ENCODE measurements around the gene ADIRF. TPM values are rescaled to one million over a fixed set of nuclear protein-coding genes. Genes with fewer than 3 reads are reported as not detected.
"Not testable (repeated sequence)": the region's sequence is repeated elsewhere in the genome, so short reads cannot be mapped to it uniquely, and the experiment has no call there.

ADIRF gene
- total and polyA plus RNA-seq, 5 donors, result 69.0 to 215 (median 79.3) TPM

- WGBS, result 27% methylated on average over 30 of the region's 30 CpGs
- peak overlapping the region; percentile 90 for H3K27ac ChIP-seq (ENCODE audit: low read length)
- H3K27me3 ChIP-seq (ENCODE audit: control insufficient read depth, insufficient read depth), result no peaks in the 10 kb centered on the region
- H3K9me3 ChIP-seq (ENCODE audit: control insufficient read depth, low read length), result no peaks in the 10 kb centered on the region
- intact Hi-C loops (cut with DNase I), result loop anchor here in 1 of 4 donors (10.0 kb wide), 1 partner anchor 124 kb away; the partner anchor contains the start of genes GLUD1 and SHLD2
- peak overlapping the region; percentile 55 for H3K4me3 ChIP-seq (ENCODE audit: low read length)
- peaks cover 19% of the 10 kb centered on the region for H3K4me1 ChIP-seq (ENCODE audit: control insufficient read depth, insufficient read depth, low read length)
- ATAC-seq (peak; percentile 66 to 77), DNase-seq (peak; percentile 90 to 96 (median 96))
Observed at GRCh38 chr10:86970162-86970981, 2.1 kb downstream of the ADIRF start.

- Histone ChIP-seq H3K27me3 (ENCODE audit: control insufficient read depth, insufficient read depth) (no peaks in the 10 kb centered on the region), H3K4me3 (ENCODE audit: low read length) (peak overlapping the region; percentile 55), H3K9me3 (ENCODE audit: control insufficient read depth, low read length) (no peaks in the 10 kb centered on the region), H3K27ac (ENCODE audit: low read length) (peak overlapping the region; percentile 90), H3K4me1 (ENCODE audit: control insufficient read depth, insufficient read depth, low read length) (peaks cover 19% of the 10 kb centered on the region)
- no peak for DNase-seq
- intact Hi-C loops (cut with DNase I), result loop anchor here in 1 of 4 donors (10.0 kb wide), 1 partner anchor 124 kb away; the partner anchor contains the start of genes GLUD1 and SHLD2
- ATAC-seq, result peak in 1 of 2 donors; percentile 15
- WGBS, result 3% methylated on average over 20 of the region's 20 CpGs
Observed at GRCh38 chr10:86970982-86971231, 2.6 kb downstream of the ADIRF start.

GRCh38 chr10:86971232-86971991, 3.1 kb downstream of the ADIRF start:
- Histone ChIP-seq H3K27me3 (ENCODE audit: control insufficient read depth, insufficient read depth) (no peaks in the 10 kb centered on the region), H3K9me3 (ENCODE audit: control insufficient read depth, low read length) (no peaks in the 10 kb centered on the region), H3K27ac (ENCODE audit: low read length) (peak overlapping the region; percentile 90), H3K4me3 (ENCODE audit: low read length) (peak overlapping the region; percentile 55), H3K4me1 (ENCODE audit: control insufficient read depth, insufficient read depth, low read length) (peaks cover 18% of the 10 kb centered on the region)
- intact Hi-C loops (cut with DNase I), result loop anchor here in 1 of 4 donors (10.0 kb wide), 1 partner anchor 123 kb away; the partner anchor contains the start of genes GLUD1 and SHLD2
- 9% methylated on average over 66 of the region's 66 CpGs for WGBS
- peak; percentile 94 to 97 (median 97) for DNase-seq
- peak; percentile 86 for ATAC-seq

GRCh38 chr10:86972613-86973380, 4.5 kb downstream of the ADIRF start:
- no peak overlapping the region for H3K27ac ChIP-seq (ENCODE audit: low read length)
- H3K9me3 ChIP-seq (ENCODE audit: control insufficient read depth, low read length), result no peaks in the 10 kb centered on the region
- intact Hi-C loops (cut with DNase I), result loop anchor here in 1 of 4 donors (10.0 kb wide), 1 partner anchor 122 kb away; the partner anchor contains the start of genes GLUD1 and SHLD2
- H3K4me3 ChIP-seq (ENCODE audit: low read length), result no peak overlapping the region
- peaks cover 7% of the 10 kb centered on the region for H3K4me1 ChIP-seq (ENCODE audit: control insufficient read depth, insufficient read depth, low read length)
- H3K27me3 ChIP-seq (ENCODE audit: control insufficient read depth, insufficient read depth), result no peaks in the 10 kb centered on the region
- 85% methylated on average over 11 of the region's 11 CpGs for WGBS
- DNase-seq (no peak), ATAC-seq (no peak)

- intact Hi-C loops (cut with DNase I), result loop anchor here in 1 of 4 donors (10.0 kb wide), 1 partner anchor 120 kb away; the partner anchor contains the start of genes GLUD1 and SHLD2
- Histone ChIP-seq H3K4me3 (ENCODE audit: low read length) (no peak overlapping the region), H3K9me3 (ENCODE audit: control insufficient read depth, low read length) (no peaks in the 10 kb centered on the region), H3K27me3 (ENCODE audit: control insufficient read depth, insufficient read depth) (no peaks in the 10 kb centered on the region), H3K4me1 (ENCODE audit: control insufficient read depth, insufficient read depth, low read length) (peaks cover 4% of the 10 kb centered on the region), H3K27ac (ENCODE audit: low read length) (no peak overlapping the region)
- 81% methylated on average over 7 of the region's 7 CpGs for WGBS
- ATAC-seq (no peak), DNase-seq (no peak)
Observed at GRCh38 chr10:86974484-86974883, 6.2 kb downstream of the ADIRF start.

GRCh38 chr10:86976362-86977056, 8.2 kb downstream of the ADIRF start:
- H3K9me3 ChIP-seq (ENCODE audit: control insufficient read depth, low read length), result no peaks in the 10 kb centered on the region
- no peak for DNase-seq
- no peak overlapping the region for H3K4me3 ChIP-seq (ENCODE audit: low read length)
- no peak for ATAC-seq
- no peak overlapping the region for H3K27ac ChIP-seq (ENCODE audit: low read length)
- peaks cover 9% of the 10 kb centered on the region for H3K4me1 ChIP-seq (ENCODE audit: control insufficient read depth, insufficient read depth, low read length)
- H3K27me3 ChIP-seq (ENCODE audit: control insufficient read depth, insufficient read depth), result no peaks in the 10 kb centered on the region
- intact Hi-C loops (cut with DNase I), result loop anchor here in 1 of 4 donors (10.0 kb wide), 1 partner anchor 118 kb away; the partner anchor contains the start of genes GLUD1 and SHLD2
- 97% methylated on average over 5 of the region's 5 CpGs for WGBS

GRCh38 chr10:86978457-86978856, 10.2 kb downstream of the ADIRF start:
- H3K4me3 ChIP-seq (ENCODE audit: low read length); DNase-seq; H3K9me3 ChIP-seq (ENCODE audit: control insufficient read depth, low read length); H3K4me1 ChIP-seq (ENCODE audit: control insufficient read depth, insufficient read depth, low read length); H3K27me3 ChIP-seq (ENCODE audit: control insufficient read depth, insufficient read depth); H3K27ac ChIP-seq (ENCODE audit: low read length); ATAC-seq: not testable (repeated sequence)
- intact Hi-C loops (cut with DNase I), result loop anchor here in 1 of 4 donors (10.0 kb wide), 1 partner anchor 116 kb away; the partner anchor contains the start of genes GLUD1 and SHLD2
- WGBS, result 82% methylated on average over 3 of the region's 3 CpGs

GRCh38 chr10:86979296-86979818, 11.1 kb downstream of the ADIRF start:
- ATAC-seq (peak; percentile 13 to 27), DNase-seq (no peak)
- no peaks in the 10 kb centered on the region for H3K27me3 ChIP-seq (ENCODE audit: control insufficient read depth, insufficient read depth)
- H3K4me1 ChIP-seq (ENCODE audit: control insufficient read depth, insufficient read depth, low read length), result peaks cover 4% of the 10 kb centered on the region
- 65% methylated on average over 4 of the region's 4 CpGs for WGBS
- H3K27ac ChIP-seq (ENCODE audit: low read length), result peak overlapping the region; percentile 51
- intact Hi-C loops (cut with DNase I), result loop anchor here in 1 of 4 donors (10.0 kb wide), 1 partner anchor 115 kb away; the partner anchor contains the start of genes GLUD1 and SHLD2
- no peaks in the 10 kb centered on the region for H3K9me3 ChIP-seq (ENCODE audit: control insufficient read depth, low read length)
- H3K4me3 ChIP-seq (ENCODE audit: low read length), result no peak overlapping the region

- ATAC-seq (peak; percentile 89 to 93), DNase-seq (peak; percentile 78 to 82 (median 82))
- peaks cover 4% of the 10 kb centered on the region for H3K4me1 ChIP-seq (ENCODE audit: control insufficient read depth, insufficient read depth, low read length)
- WGBS, result 3% methylated on average over 3 of the region's 3 CpGs
- no peaks in the 10 kb centered on the region for H3K9me3 ChIP-seq (ENCODE audit: control insufficient read depth, low read length)
- H3K27me3 ChIP-seq (ENCODE audit: control insufficient read depth, insufficient read depth), result no peaks in the 10 kb centered on the region
- no peak overlapping the region for H3K4me3 ChIP-seq (ENCODE audit: low read length)
- intact Hi-C loops (cut with DNase I), result loop anchor here in 1 of 4 donors (10.0 kb wide), 1 partner anchor 115 kb away; the partner anchor contains the start of genes GLUD1 and SHLD2
- peak overlapping the region; percentile 82 for H3K27ac ChIP-seq (ENCODE audit: low read length)
Observed at GRCh38 chr10:86979977-86980448, 11.7 kb downstream of the ADIRF start.

Data from right cardiac atrium (tissue), 5 donors.